ENCODE results near the gene VWA1.
"Not testable (repeated sequence)": the region's sequence is repeated elsewhere in the genome, so short reads cannot be mapped to it uniquely, and the experiment has no call there.

VWA1 gene

DNA sequence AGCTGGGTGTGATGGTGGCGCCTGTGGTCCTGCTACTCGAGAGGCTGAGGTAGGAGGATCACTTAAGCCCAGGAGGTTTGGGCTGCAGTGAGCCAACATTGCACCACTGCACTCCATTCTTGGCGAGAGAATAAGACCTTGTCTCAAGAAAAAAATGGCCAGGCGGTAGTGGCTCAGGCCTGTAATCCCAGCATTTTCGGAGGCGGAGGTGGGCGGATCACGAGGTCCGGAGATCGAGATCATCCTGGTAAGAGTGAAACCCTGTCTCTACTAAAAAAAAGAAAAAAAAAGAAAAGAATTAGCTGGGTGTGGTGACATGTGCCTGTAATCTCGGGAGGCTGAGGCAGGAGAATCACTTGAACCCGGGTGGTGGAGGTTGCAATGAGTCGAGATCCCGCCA lies 47.4 kb downstream of the VWA1 start:
- DNase-seq (ENCODE audit: extremely low read depth in 1 of 2, low read depth in 1 of 2) = no peak

GRCh38 chr1:1483714-1484113 lies 48.2 kb downstream of the VWA1 start:
- DNase-seq (ENCODE audit: extremely low read depth in 1 of 2, low read depth in 1 of 2) = no peak

DNA sequence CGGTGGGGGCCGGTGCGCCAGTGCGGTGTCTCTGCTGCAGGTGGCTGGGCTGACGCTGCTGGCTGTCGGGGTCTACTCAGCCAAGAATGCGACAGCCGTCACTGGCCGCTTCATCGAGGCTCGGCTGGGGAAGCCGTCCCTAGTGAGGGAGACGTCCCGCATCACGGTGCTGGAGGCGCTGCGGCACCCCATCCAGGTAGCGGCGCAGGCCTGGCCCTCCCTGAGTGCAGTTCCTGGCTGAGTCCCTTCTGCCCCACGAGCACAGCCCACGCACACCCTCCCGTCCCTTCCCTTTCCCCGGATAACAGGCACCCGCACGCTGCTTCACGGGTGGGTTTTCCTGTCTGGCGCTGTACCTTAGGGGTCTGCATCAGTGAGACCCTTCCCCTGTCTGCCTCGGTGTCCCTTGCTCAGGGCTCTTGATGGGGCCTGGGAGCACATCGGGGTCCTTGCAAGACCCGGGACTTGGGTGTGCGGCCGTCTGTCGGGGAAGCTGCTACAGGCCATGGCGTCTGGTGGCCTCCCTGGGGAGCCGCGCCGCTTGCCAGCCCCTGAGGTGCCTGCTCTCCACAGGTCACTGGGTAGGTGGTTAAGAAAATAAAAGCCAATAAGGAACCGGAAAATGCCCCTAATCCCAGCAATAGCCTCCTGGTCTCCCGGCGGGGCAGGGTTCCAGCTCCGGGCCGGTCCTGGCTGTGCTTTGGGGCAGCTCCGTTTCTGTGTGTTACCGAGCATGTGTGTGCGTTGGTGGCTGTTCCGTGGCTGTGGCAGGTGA lies 49.7 kb downstream of the VWA1 start:
- DNase-seq (ENCODE audit: extremely low read depth in 1 of 2, low read depth in 1 of 2) = not testable (repeated sequence)

DNA sequence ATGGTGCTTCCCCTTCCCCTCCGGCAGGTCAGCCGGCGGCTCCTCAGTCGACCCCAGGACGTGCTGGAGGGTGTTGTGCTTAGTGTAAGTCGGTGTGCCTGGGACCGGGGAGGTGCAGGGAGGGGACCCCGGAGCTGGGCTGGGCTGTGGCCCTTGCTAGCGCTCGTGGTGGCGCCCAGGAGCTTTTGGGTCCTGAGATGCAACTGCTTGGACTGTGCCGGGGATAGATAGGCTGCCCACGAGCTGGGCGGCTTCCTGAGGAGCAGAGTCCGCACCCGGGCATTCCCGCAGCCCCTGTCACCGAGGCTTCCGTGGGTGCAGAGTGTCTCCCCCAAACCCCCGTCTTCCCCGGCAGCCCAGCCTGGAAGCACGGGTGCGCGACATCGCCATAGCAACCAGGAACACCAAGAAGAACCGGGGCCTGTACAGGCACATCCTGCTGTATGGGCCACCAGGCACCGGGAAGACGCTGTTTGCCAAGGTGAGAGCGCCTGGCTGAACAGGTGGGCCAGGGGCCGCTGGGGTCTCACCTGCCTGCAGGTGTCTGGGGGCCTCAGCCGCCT lies 50.3 kb downstream of the VWA1 start:
- DNase-seq (ENCODE audit: extremely low read depth in 1 of 2, low read depth in 1 of 2) = not testable (repeated sequence)

DNA sequence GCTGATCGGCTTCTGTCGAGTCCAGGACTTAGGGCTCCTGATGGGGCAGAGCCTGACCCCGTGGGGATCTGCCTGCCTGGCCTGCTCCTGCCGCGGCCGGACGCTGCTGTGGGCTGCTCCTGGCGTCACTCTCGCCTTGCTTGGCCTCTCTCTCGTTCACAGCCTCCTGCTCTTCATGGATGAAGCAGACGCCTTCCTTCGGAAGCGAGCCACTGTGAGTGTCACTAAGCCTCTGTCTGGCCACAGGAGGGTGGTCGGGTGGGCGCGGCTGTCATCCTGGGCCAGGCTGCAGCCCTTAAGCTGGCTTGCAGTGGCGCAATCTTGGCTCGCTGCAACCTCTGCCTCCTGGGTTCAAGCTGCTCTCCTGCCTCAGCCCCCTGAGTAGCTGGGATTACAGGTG lies 52.2 kb downstream of the VWA1 start:
- no peak for DNase-seq (ENCODE audit: extremely low read depth in 1 of 2, low read depth in 1 of 2)

GRCh38 chr1:1489231-1489630 lies 53.7 kb downstream of the VWA1 start:
- DNase-seq (ENCODE audit: extremely low read depth in 1 of 2, low read depth in 1 of 2) = no peak

GRCh38 chr1:1489861-1490260 lies 54.4 kb downstream of the VWA1 start:
- DNase-seq (ENCODE audit: extremely low read depth in 1 of 2, low read depth in 1 of 2) = no peak

- DNase-seq (ENCODE audit: extremely low read depth in 1 of 2, low read depth in 1 of 2) = no peak
Measured at GRCh38 chr1:1490633-1491230, 55.2 kb downstream of the VWA1 start.

GRCh38 chr1:1491601-1492000 lies 56.1 kb downstream of the VWA1 start:
- no peak for DNase-seq (ENCODE audit: extremely low read depth in 1 of 2, low read depth in 1 of 2)

Data from stimulated activated CD8-positive, alpha-beta memory T cell treated with anti-CD3 and anti-CD28 coated beads, Interleukin-7, amount 100 ng/mL, for 48 hours (primary cell).